Bone marrow (tissue), 2 donors: Measurements from ENCODE around the gene CIB4.

ENCODE experiments used
- DNase-seq, 2 donors: peaks; one replicate each; lab custom pipeline; 2025; lab: John Stamatoyannopoulos, UW

The CIB4 gene

GRCh38 chr2:26640781-26641564, at the start of gene CIB4:
TSS of gene CIB4 (minus strand) at chr2:26641366. CDS start at chr2:26641314, 52 bp downstream.
- DNase-seq: no peak

- DNase-seq: no peak
Observed at GRCh38 chr2:26687801-26688200, 46.6 kb upstream of the CIB4 start.

- no peak for DNase-seq
Observed at GRCh38 chr2:26687328-26687727, 46.2 kb upstream of the CIB4 start.

- DNase-seq: no peak
Observed at GRCh38 chr2:26685989-26686839, 45.0 kb upstream of the CIB4 start.

- DNase-seq: no peak
Observed at GRCh38 chr2:26685341-26685740, 44.2 kb upstream of the CIB4 start.

- DNase-seq: no peak
Observed at GRCh38 chr2:26683583-26683982, 42.4 kb upstream of the CIB4 start.

- no peak for DNase-seq
Observed at GRCh38 chr2:26682155-26682554, 41.0 kb upstream of the CIB4 start.

GRCh38 chr2:26681656-26682055, 40.5 kb upstream of the CIB4 start:
- no peak for DNase-seq

- no peak for DNase-seq
Observed at GRCh38 chr2:26679867-26680266, 38.7 kb upstream of the CIB4 start.

GRCh38 chr2:26678035-26678434, 36.9 kb upstream of the CIB4 start:
- no peak for DNase-seq

GRCh38 chr2:26675651-26676255, 34.6 kb upstream of the CIB4 start:
- no peak for DNase-seq

GRCh38 chr2:26674771-26675170, 33.6 kb upstream of the CIB4 start:
- no peak for DNase-seq

GRCh38 chr2:26674002-26674751, 33.0 kb upstream of the CIB4 start:
- DNase-seq: no peak

- DNase-seq: no peak
Observed at GRCh38 chr2:26672818-26673393, 31.7 kb upstream of the CIB4 start.

- no peak for DNase-seq
Observed at GRCh38 chr2:26672112-26672817, 31.1 kb upstream of the CIB4 start.

GRCh38 chr2:26671691-26672090, 30.5 kb upstream of the CIB4 start:
- DNase-seq: no peak

GRCh38 chr2:26670931-26671460, 29.8 kb upstream of the CIB4 start:
- no peak for DNase-seq

- no peak for DNase-seq
Observed at GRCh38 chr2:26670171-26670570, 29.0 kb upstream of the CIB4 start.

- DNase-seq: no peak
Observed at GRCh38 chr2:26668856-26669750, 27.9 kb upstream of the CIB4 start.

GRCh38 chr2:26668041-26668440, 26.9 kb upstream of the CIB4 start:
- no peak for DNase-seq
